Renal cortex interstitium (tissue), 15 donors: ENCODE data around the gene KRTAP20-4. TPM values are rescaled to one million over a fixed set of nuclear protein-coding genes. Genes with fewer than 3 reads are reported as not detected.

Experiments used
- DNase-seq, 11 donors: peaks; one replicate each; pipeline ENCODE4 v3.0.0-alpha.2; 2013; ENCODE audit warnings: low read depth in 9 of 11, low spot score in 4 of 11; ENCODE audit errors: extremely low read depth in 1 of 11
- long read RNA-seq, 16 experiments: transcript quantifications; one replicate each; lab custom pipeline, GENCODE V29; 2026
- polyA plus RNA-seq, 3 donors: library from polyadenylated mRNA; unstranded; fragments of 120-200 nt; gene quantifications; one replicate each; pipeline ENCODE4 v1.2.1, GENCODE V29; 2013; ENCODE audit not compliant: insufficient read length in 3 of 3

The KRTAP20-4 gene
- polyA plus RNA-seq, result not detected
- long read RNA-seq, donor 1, result 0 reads
- long read RNA-seq, donor 2, result 0 reads
- long read RNA-seq, donor 3, result 0 reads
- long read RNA-seq, donor 4, result 0 reads
- long read RNA-seq, donor 5, result 0 reads
- long read RNA-seq, donor 6, result 0 reads
- long read RNA-seq, donor 7, result 0 reads
- long read RNA-seq, donor 8, result 0 reads
- long read RNA-seq, donor 9, result 0 reads
- long read RNA-seq, donor 10, result 0 reads
- long read RNA-seq, donor 11, result 0 reads
- long read RNA-seq, donor 12, result 0 reads
- long read RNA-seq, donor 13, result 0 reads
- long read RNA-seq, donor 14, result 0 reads
- long read RNA-seq, donor 15, result 0 reads
- long read RNA-seq, donor 16, result 0 reads

DNA sequence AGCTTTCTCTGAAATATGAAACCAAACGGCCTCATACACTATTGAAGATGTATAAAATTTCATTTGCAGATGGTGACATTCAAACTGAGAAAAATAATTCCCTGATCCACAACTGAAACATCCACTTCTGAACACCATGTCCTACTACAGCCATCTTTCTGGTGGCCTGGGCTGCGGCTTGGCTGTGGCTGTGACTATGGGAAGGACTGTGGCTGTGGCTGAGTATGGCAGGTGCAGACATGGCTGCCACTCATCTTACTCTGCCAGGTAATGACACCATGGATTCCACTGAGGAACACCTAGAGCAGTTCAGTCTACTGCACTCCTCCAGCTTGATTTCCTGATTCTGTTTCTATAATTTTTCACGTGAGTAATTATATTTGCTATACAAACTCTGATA is at the start of gene KRTAP20-4:
TSS of gene KRTAP20-4 (plus strand) at position 106 of the 400 bp plus-strand sequence.
- DNase-seq, result no peak

DNA sequence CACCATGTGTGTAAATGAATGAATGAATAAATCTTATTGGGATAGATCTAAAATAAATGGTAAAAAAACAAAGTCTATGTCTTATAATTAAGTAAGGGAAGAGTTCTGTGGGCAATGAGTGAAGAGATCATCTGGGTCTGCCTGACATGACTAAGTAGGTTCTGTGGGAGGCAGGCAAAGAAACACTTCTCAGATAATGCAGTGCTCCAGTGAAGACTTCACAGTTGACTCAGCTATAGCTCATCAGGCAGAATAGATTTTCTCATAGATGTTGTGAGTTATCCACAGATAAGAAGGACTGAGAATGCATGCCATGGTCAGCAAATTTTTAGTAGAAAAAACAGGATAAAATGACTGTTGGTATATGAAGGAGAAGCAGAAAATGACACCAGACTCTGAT is 42.7 kb upstream of the KRTAP20-4 start:
- DNase-seq, result no peak

DNA sequence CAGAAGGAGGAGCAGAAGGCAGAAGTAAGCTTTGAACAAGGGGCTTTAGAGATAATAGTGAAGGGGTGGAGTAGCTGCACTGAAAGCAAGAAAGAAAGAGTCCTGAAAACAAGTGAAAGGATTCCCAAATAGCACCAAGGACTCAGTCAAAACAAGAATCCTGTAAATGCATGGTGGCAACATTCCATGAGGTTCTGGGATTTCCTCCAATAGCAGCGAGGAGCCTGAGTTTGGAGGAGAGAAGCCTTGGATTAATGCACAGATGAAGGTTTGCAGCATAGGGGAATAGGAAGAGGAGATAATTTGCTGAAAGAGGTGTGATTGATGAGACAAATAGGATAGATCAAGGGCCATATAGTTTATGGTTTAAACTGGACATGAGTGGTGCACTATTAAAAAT is 41.1 kb upstream of the KRTAP20-4 start:
- DNase-seq, result no peak

- DNase-seq, result no peak
Observed at GRCh38 chr21:30580132-30580531, 40.3 kb upstream of the KRTAP20-4 start.

DNA sequence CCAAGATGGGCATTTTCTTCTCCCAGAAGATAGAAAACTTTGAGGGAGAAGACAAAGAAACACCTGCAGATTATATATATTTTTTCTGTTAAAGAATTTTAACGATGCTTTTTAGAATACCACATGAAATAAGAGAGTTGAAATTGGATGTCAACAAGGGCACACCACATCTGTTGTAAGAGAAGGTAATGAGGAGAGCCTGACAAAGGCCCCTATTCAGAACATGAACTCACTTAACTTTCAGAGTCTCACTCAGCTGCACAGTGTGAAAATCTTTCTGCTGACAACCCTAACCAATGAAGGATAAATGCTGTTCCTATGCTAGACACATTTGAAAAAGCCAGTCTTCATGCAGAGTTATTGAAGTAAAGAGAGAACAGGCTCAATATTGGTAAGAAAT is 37.6 kb upstream of the KRTAP20-4 start:
- no peak for DNase-seq

DNA sequence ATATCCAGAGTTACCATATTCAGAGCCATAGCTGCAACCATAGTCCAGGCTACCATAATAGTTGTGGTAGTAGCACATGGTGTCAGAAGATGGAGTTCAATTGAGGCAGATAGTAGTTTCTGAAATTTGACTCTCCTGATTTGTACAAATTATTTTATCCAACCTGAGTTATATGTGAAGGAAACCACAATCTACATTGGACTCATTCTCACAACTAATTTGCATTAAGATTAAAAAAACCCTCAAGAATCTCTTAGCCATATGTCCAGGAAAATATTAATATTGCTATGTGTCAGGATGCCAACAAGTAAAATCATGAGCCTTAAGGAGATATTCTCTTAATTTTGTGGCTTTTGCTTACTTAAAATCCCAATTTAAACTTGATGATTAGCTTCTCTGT is 30.1 kb upstream of the KRTAP20-4 start, which contains the start of gene KRTAP22-2:
TSS of gene KRTAP22-2 (minus strand) at position 101 of the 400 bp plus-strand sequence.
- no peak for DNase-seq

- DNase-seq, result no peak
Observed at GRCh38 chr21:30592140-30592539, 28.3 kb upstream of the KRTAP20-4 start, which contains the start of gene KRTAP6-3. TSS of gene KRTAP6-3 (plus strand) at chr21:30592440. CDS start at chr21:30592446, 6 bp downstream.

- no peak for DNase-seq
Observed at GRCh38 chr21:30598802-30599201, 21.6 kb upstream of the KRTAP20-4 start, which contains the start of gene KRTAP6-2. TSS of gene KRTAP6-2 (minus strand) at chr21:30598902. CDS start at chr21:30598874, 28 bp downstream.

GRCh38 chr21:30600787-30601186 is 19.6 kb upstream of the KRTAP20-4 start, which contains the start of gene KRTAP22-1:
TSS of gene KRTAP22-1 (plus strand) at chr21:30601087.
- DNase-seq, result no peak

- DNase-seq, result no peak
Observed at GRCh38 chr21:30605968-30606367, 14.5 kb upstream of the KRTAP20-4 start.

DNA sequence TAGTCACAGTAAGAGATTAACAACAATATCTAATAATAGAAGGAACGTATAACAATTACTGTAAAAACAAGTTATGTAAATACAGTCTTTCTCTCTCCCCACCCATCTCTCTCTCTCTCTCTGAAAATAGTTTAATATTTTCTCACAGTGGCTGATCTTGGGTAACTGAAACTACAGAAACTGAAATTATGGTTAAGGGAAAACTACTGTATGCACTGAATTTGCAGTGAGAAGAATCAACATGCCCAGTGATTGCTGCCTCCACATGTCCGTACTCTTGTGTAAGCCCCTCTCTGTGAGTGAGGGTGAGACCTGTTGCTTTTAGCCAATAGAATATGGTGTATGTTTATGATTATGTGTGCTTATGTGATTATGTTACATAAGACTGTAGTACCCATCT is 8.3 kb upstream of the KRTAP20-4 start:
- DNase-seq, result no peak

- no peak for DNase-seq
Observed at GRCh38 chr21:30613836-30614235, 6.6 kb upstream of the KRTAP20-4 start, which contains the start of gene KRTAP6-1. TSS of gene KRTAP6-1 (minus strand) at chr21:30613930. CDS start at chr21:30613904, 26 bp downstream.

- no peak for DNase-seq
Observed at GRCh38 chr21:30615199-30615598, 5.2 kb upstream of the KRTAP20-4 start.

GRCh38 chr21:30616125-30616524 is 4.3 kb upstream of the KRTAP20-4 start, which contains the start of gene KRTAP20-1:
TSS of gene KRTAP20-1 (plus strand) at chr21:30616425. CDS start at chr21:30616455, 30 bp downstream.
- DNase-seq, result no peak

GRCh38 chr21:30620080-30620479 is 347 bp upstream of the KRTAP20-4 start:
- DNase-seq, result no peak

- DNase-seq, result no peak
Observed at GRCh38 chr21:30623362-30623761, 2.9 kb downstream of the KRTAP20-4 start.

- no peak for DNase-seq
Observed at GRCh38 chr21:30625449-30626165, 5.2 kb downstream of the KRTAP20-4 start.

DNA sequence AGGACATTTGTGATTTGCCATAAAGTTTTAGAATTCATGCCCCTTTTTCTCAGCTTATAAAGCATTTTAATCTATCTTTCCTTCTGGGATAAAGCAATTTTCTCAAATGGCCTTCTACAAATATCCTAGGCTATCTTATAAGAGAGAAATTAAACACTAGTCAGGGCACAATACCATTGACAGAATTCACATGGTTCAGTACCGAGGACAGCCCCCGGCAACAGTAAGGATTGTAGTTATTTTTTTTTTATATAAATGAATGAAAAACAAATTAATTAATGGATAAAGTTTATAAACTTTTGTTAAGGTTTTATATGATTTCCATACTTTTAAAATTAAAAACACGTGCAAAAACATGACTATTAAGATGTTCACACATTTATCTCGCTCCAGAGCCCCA is 7.7 kb downstream of the KRTAP20-4 start:
- DNase-seq, result no peak

DNA sequence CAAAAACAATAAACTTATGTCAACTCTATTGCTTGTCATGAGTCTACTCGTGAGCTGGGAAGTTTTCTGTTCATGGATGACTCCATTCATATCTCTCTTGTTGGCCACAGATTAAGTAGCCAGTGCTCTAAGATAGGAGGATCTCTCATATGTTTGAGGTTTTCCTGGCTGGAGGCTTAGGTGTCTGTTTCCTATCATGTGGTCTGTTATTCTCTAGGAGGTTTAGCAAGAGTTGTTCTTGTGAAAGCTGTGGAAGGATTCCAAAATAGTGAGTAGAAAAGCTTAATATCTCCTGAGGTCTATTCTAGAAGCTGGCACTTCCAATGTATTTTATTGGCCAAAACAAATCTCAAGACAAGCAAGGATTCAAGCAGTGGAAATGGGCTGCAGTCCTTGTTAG is 8.8 kb downstream of the KRTAP20-4 start:
- no peak for DNase-seq

DNA sequence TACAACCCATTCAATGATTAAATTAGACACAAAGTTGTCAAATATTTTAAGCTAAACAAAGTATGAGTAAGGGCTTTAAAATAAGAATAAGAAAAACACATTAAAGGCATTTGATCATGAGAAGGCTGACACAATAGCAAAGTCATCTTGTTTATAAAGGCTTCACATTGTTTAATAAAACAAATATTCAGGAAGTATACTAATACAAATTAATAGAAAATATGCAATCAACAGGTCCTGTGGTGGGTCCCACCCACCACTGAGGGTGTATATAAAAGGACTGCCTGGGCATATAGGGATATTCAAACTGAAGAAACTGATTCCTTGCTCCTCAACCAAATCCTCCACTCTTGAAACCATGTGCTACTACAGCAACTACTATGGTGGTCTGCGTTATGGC is 14.5 kb downstream of the KRTAP20-4 start, which contains the start of gene KRTAP20-2:
TSS of gene KRTAP20-2 (plus strand) at position 301 of the 400 bp plus-strand sequence. CDS start at position 359, 58 bp downstream.
- DNase-seq, result no peak
